Astrocyte of the cerebellum (primary cell): ENCODE results near the gene EMX1.

Experiments used
- DNase-seq: peaks from one replicate; pipeline ENCODE4 v3.0.0-alpha.2; 2011; ENCODE audit warnings: low read depth
- H3K4me3 ChIP-seq: 2 replicates; pipeline ENCODE4 v1.5.1; 2011; ENCODE audit warnings: mild to moderate bottlenecking, low read depth, low read length, moderate library complexity
- in situ Hi-C: cut with HindIII; loops from 2 replicates; pipeline ENCODE4 v1.10.0; 2017; ENCODE audit warnings: low sequenced_read_pairs
- TF ChIP-seq, protein P1 (sequence below): IDR thresholded peaks from 2 replicates; pipeline ENCODE4 v1.5.1; 2012; ENCODE audit warnings: low read length, low read depth, moderate library complexity, mild to moderate bottlenecking; ENCODE audit errors: missing control alignments

EMX1 gene

DNA sequence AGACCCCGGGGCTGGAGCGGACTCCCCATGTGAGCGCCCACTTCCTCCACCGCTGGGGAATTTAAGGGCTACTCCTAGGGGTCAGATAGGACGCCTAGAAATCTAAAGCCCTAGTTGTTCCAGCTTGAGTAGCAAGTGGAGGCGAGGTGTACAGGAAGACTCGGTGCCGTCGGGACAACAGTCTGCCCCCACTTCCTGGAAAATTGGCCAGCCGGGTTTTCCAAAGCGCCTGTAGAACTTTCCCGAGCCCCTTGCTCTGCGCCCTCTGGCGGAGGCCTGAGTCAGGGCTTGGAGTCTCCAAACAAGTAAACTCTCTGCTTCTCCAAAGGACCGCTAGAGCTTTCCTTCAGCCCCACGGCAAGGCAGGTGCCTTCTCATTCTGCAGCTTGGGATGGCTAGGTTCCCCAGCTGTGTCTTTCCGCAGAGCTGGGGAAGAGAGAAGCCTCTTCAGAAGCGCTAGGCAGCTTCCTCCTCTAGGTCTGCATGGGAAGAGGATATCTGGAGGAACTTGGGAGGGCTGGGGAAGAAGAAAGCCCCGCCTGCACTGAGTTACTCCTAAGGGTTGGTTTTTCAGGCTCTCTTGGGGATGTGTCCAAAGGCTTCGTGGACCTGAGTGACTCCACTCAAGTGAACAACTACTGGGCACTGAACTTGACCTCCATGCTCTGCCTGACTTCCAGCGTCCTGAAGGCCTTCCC, 29.4 kb upstream of the EMX1 start:
- H3K4me3 ChIP-seq = peak overlapping the region; percentile 50
- in situ Hi-C loops = no loop called here
- peak; percentile 63 for DNase-seq
- TF ChIP-seq, protein P1, sequence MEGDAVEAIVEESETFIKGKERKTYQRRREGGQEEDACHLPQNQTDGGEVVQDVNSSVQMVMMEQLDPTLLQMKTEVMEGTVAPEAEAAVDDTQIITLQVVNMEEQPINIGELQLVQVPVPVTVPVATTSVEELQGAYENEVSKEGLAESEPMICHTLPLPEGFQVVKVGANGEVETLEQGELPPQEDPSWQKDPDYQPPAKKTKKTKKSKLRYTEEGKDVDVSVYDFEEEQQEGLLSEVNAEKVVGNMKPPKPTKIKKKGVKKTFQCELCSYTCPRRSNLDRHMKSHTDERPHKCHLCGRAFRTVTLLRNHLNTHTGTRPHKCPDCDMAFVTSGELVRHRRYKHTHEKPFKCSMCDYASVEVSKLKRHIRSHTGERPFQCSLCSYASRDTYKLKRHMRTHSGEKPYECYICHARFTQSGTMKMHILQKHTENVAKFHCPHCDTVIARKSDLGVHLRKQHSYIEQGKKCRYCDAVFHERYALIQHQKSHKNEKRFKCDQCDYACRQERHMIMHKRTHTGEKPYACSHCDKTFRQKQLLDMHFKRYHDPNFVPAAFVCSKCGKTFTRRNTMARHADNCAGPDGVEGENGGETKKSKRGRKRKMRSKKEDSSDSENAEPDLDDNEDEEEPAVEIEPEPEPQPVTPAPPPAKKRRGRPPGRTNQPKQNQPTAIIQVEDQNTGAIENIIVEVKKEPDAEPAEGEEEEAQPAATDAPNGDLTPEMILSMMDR = peak; percentile 99

DNA sequence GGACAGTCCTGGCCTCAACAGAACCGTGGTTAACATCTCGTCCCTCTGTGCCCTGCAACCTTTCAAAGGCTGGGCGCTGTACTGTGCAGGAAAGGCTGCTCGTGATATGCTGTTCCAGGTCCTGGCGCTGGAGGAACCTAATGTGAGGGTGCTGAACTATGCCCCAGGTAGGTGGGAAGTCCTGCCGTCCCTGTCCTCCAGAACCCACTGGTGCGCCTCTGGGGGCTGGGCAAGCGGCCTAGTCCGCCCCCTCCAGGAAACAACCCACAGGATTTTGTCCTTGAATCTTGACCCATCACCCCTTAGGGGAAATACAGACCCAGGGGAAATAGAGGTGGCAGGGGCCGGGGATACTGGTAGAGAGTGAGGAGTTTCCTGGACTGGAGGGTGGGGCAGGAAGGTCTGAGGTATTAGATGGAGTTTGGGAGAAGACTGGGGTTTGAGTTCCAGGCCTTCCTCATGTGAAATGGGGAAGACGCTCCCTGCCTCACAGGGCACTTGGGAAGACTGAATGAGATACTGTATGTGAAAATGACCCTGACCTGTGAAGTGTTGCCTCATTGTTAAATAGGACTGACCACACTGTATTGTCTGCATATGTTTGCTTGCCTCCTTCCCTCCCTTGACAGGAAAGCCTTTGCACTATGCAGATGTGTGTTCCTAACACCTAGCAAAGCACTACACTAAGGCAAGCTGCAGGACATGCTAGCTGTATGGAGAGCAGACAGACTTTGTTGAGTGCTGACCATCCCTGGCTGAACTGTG, 28.7 kb upstream of the EMX1 start:
- in situ Hi-C loops = no loop called here
- DNase-seq = no peak
- TF ChIP-seq, protein P1 = no peak
- no peak overlapping the region for H3K4me3 ChIP-seq

DNA sequence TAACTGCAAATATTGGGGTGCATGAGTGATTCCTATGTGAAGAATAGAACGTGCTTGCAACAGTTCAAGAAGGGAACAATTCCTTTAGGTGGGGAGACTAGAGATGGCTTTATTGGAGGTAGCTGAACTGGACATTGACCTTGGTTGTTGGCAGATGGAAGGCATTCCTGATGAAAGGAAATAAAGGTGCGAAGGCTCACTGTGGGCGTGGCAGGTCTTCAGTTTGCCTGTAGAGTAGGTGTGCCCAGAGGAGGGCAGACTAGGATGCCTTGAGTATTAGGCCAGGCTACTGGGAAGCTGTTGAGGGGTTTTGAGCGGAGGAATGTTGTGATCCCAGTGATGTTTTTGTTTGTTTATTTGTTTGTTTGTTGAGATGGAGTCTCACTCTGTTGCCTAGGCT, 27.3 kb upstream of the EMX1 start:
- no peak overlapping the region for H3K4me3 ChIP-seq
- TF ChIP-seq, protein P1 = no peak
- in situ Hi-C loops = no loop called here
- no peak for DNase-seq

DNA sequence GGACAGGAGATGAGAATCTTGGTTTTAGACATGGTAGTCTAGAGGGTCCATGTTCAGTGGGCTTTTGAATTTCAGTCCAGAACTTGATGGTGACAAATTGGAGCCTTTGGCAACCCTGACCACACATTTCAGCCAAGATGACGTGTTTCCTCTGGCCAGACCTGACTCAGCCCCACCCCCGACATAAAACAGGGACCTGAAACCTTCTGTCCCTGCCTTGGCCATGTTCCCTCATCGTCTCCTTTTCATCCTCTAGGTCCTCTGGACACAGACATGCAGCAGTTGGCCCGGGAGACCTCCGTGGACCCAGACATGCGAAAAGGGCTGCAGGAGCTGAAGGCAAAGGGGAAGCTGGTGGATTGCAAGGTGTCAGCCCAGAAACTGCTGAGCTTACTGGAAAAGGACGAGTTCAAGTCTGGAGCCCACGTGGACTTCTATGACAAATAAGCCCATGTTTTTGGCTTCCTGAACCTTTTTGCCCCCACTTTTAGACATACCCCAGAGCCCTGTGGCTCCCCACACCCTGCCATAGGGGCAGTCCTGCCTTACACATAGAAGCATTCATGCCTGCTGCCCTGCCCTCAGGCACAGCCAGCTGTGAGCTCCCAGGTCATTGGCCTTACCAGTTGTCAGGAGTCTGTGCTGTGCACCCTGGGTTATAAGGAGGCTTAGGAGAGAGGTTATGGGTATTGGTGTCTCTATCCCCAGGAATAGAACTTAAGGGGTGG, 26.1 kb upstream of the EMX1 start:
- in situ Hi-C loops = no loop called here

DNA sequence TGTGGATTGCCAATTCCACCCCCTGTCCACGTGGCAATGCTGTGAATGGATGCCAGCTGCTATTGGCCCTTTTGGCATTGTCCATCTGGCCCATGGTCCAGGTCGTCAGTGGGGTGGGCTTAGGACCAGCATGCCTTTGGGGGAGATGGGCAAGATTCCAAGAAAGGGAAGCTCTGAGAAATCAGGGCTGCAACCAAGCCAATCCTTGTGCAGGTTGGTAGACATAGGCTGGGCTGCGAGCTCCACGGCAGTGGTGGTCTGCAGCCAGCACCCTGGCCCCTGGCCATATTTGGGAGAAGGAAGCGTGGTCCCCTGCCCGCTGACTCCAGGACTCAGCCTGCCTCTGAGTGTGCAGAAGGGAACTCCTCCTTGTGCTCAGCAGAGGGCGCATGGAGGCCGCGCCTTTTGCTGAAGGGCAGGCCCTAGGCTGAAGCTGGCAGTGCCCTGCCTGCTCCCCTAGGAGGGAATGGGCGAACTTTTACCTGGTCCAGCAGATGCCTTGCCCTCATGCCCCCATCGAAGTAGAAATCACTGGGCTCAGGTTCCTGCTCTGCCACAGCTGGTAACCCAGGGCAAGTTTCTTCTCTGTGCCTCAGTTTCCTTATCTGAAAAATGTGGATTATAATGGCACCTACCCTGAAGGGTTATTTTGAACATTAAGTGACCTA, 24.7 kb upstream of the EMX1 start:
- DNase-seq = peak; percentile 62
- in situ Hi-C loops = no loop called here
- no peak overlapping the region for H3K4me3 ChIP-seq
- TF ChIP-seq, protein P1 = peak; percentile 85

More for the DNA sequence above, 26.1 kb upstream of the EMX1 start:
- DNase-seq = no peak
- H3K4me3 ChIP-seq = no peak overlapping the region
- TF ChIP-seq, protein P1 = no peak
